H1 (cell line): ENCODE results near the gene PPP2R2D. TPM values are rescaled to one million over a fixed set of nuclear protein-coding genes. Genes with fewer than 3 reads are reported as not detected.

Source experiments
- CTCF ChIA-PET: fragments of 300-600 bp; sonication (Branson Sonifier 250); formaldehyde crosslinking; loops from one replicate; lab custom pipeline; 2021; ENCODE audit not compliant: partially characterized antibody; lab: Charles Lee
- POLR2A ChIA-PET: fragments of 300-600 bp; sonication (Branson Sonifier 250); formaldehyde crosslinking; loops from one replicate; lab custom pipeline; 2021; ENCODE audit warnings: inconsistent platforms; ENCODE audit not compliant: partially characterized antibody; lab: Charles Lee
- DNase-seq, 2 experiments: peaks; one replicate each; pipeline versions ENCODE4 v3.0.0 to v3.0.0-alpha.2; 2010 to 2022; ENCODE audit warnings: low spot score in 2 of 2, low read depth in 1 of 2, mixed read lengths in 1 of 2
- FAIRE-seq: peaks from 2 replicates; lab custom pipeline; 2011; peaks lifted over from hg19 to GRCh38; lab: Jason Lieb, UNC
- H2AFZ ChIP-seq: 2 replicates; pipeline ENCODE4 v1.8.1; 2012; ENCODE audit warnings: low read length, inconsistent platforms
- H2AK5ac ChIP-seq: 2 replicates; pipeline ENCODE4 v1.6.1; 2013; ENCODE audit warnings: low read depth, low read length
- H2BK120ac ChIP-seq: replicated peaks from 2 replicates; pipeline ENCODE3; 2013; ENCODE audit warnings: low read depth, low read length, inconsistent platforms
- H2BK12ac ChIP-seq: 2 replicates; pipeline ENCODE4 v1.6.1; 2013; ENCODE audit warnings: low read depth, low read length
- H2BK15ac ChIP-seq: 2 replicates; pipeline ENCODE4 v1.6.1; 2013; ENCODE audit warnings: low read length
- H2BK20ac ChIP-seq: 2 replicates; pipeline ENCODE4 v1.6.1; 2013; ENCODE audit warnings: low read length
- H2BK5ac ChIP-seq: 2 replicates; pipeline ENCODE4 v1.6.1; 2013; ENCODE audit warnings: low read depth, low read length
- H3K14ac ChIP-seq: 2 replicates; pipeline ENCODE4 v1.6.1; 2013; ENCODE audit warnings: inconsistent platforms; ENCODE audit not compliant: insufficient read length
- H3K18ac ChIP-seq: 2 replicates; pipeline ENCODE4 v1.6.1; 2013; ENCODE audit warnings: low read length; ENCODE audit errors: extremely low read depth
- H3K23ac ChIP-seq: 2 replicates; pipeline ENCODE4 v1.6.1; 2013; ENCODE audit warnings: inconsistent platforms; ENCODE audit not compliant: insufficient read length
- H3K23me2 ChIP-seq: 2 replicates; pipeline ENCODE4 v1.6.1; 2013; ENCODE audit warnings: low read depth, low read length
- H3K27ac ChIP-seq: 2 replicates; pipeline ENCODE4 v1.6.1; 2011; ENCODE audit warnings: low read depth, low read length, inconsistent platforms
- H3K27me3 ChIP-seq, 4 experiments: replicated peaks in 1 of 4; 1 replicate in 1 of 4; 2 replicates in 3 of 4; pipeline versions ENCODE4 v1.6.1 to v1.8.1; 2011 to 2013; ENCODE audit warnings: low read length in 3 of 4, mild to moderate bottlenecking in 3 of 4, inconsistent platforms in 2 of 4, mixed read lengths in 2 of 4, moderate library complexity in 1 of 4; ENCODE audit not compliant: control insufficient read depth in 3 of 4, insufficient read depth in 3 of 4; ENCODE audit errors: extremely low read depth in 1 of 4
- H3K36me3 ChIP-seq, 4 experiments: 2 replicates each; pipeline versions ENCODE4 v1.6.1 to v1.8.1; 2011 to 2013; ENCODE audit warnings: mild to moderate bottlenecking in 4 of 4, low read length in 3 of 4, moderate library complexity in 2 of 4, control low read depth in 1 of 4, inconsistent platforms in 1 of 4; ENCODE audit not compliant: insufficient read depth in 4 of 4, control insufficient read depth in 2 of 4
- H3K4ac ChIP-seq: replicated peaks from 2 replicates; pipeline ENCODE3; 2013; ENCODE audit warnings: low read length, low read depth, mixed read lengths, inconsistent platforms; ENCODE audit not compliant: insufficient read length
- H3K4me1 ChIP-seq, 4 experiments: replicated peaks in 1 of 4; 1 replicate in 1 of 4; 2 replicates in 3 of 4; pipeline versions ENCODE4 v1.6.1 to v1.8.1; 2011 to 2013; ENCODE audit warnings: low read length in 3 of 4, inconsistent platforms in 2 of 4, mixed read lengths in 1 of 4; ENCODE audit not compliant: insufficient read depth in 4 of 4, control insufficient read depth in 3 of 4
- H3K4me2 ChIP-seq, 2 experiments: 2 replicates each; pipeline versions ENCODE4 v1.6.1 to v1.8.1; 2011 to 2013; ENCODE audit warnings: low read depth in 2 of 2, low read length in 2 of 2, control low read depth in 1 of 2, inconsistent platforms in 1 of 2, mild to moderate bottlenecking in 1 of 2; ENCODE audit not compliant: insufficient read depth in 1 of 2
- H3K4me3 ChIP-seq, 4 experiments: fragments of 200-600, 300-600 bp in 1 of 4; sonication (generic), shearing (Covaris generic), sonication (Bioruptor Twin) in 1 of 4; 2 replicates each; pipeline versions ENCODE4 v1.5.1 to v1.8.1; 2011 to 2016; ENCODE audit warnings: low read length in 4 of 4, low read depth in 3 of 4, control low read depth in 2 of 4, inconsistent platforms in 2 of 4, mild to moderate bottlenecking in 2 of 4, mixed read lengths in 1 of 4, moderate library complexity in 1 of 4; ENCODE audit not compliant: insufficient read depth in 2 of 4; ENCODE audit errors: extremely low read depth in 1 of 4
- H3K56ac ChIP-seq: replicated peaks from 2 replicates; pipeline ENCODE3; 2013; ENCODE audit warnings: low read depth, mild to moderate bottlenecking, mixed read lengths, low read length, inconsistent platforms; ENCODE audit not compliant: insufficient read length
- H3K79me1 ChIP-seq: 2 replicates; pipeline ENCODE4 v1.6.1; 2013; ENCODE audit warnings: low read depth, low read length, control low read depth
- H3K79me2 ChIP-seq, 2 experiments: 2 replicates each; pipeline versions ENCODE4 v1.6.1 to v1.8.1; 2012 to 2013; ENCODE audit warnings: low read length in 2 of 2, mild to moderate bottlenecking in 2 of 2, inconsistent platforms in 1 of 2; ENCODE audit not compliant: insufficient read depth in 2 of 2, control insufficient read depth in 1 of 2
- H3K9ac ChIP-seq, 4 experiments: replicated peaks in 1 of 4; 1 replicate in 1 of 4; 2 replicates in 3 of 4; pipeline versions ENCODE4 v1.6.1 to v1.8.1; 2011 to 2013; ENCODE audit warnings: low read depth in 3 of 4, low read length in 3 of 4, control low read depth in 2 of 4, mild to moderate bottlenecking in 2 of 4, moderate library complexity in 2 of 4, inconsistent platforms in 1 of 4; ENCODE audit errors: extremely low read depth in 1 of 4
- H3K9me3 ChIP-seq, 2 experiments: 2 replicates each; pipeline versions ENCODE4 v1.6.1 to v1.8.1; 2012 to 2013; ENCODE audit warnings: mild to moderate bottlenecking in 2 of 2, moderate library complexity in 2 of 2, control low read depth in 1 of 2, inconsistent platforms in 1 of 2, low read depth in 1 of 2, low read length in 1 of 2, mixed read lengths in 1 of 2; ENCODE audit not compliant: insufficient read depth in 2 of 2
- H4K20me1 ChIP-seq, 2 experiments: replicated peaks in 1 of 2; 2 replicates each; pipeline versions ENCODE3 to v1.8.1; 2011 to 2013; ENCODE audit warnings: inconsistent platforms in 2 of 2, low read length in 2 of 2, mild to moderate bottlenecking in 1 of 2; ENCODE audit not compliant: insufficient read depth in 2 of 2, control insufficient read depth in 1 of 2
- H4K5ac ChIP-seq: 2 replicates; pipeline ENCODE4 v1.6.1; 2013; ENCODE audit warnings: low read length, low read depth, mixed read lengths, inconsistent platforms; ENCODE audit not compliant: insufficient read length
- H4K8ac ChIP-seq: 2 replicates; pipeline ENCODE4 v1.8.0; 2013; ENCODE audit warnings: mild to moderate bottlenecking, moderate library complexity, low read length, inconsistent platforms; ENCODE audit not compliant: insufficient read depth; ENCODE audit errors: extremely low read depth
- H4K91ac ChIP-seq: replicated peaks from 2 replicates; pipeline ENCODE3; 2013; ENCODE audit warnings: low read length, mixed read lengths, inconsistent platforms; ENCODE audit not compliant: insufficient read length
- POLR2A ChIP-seq, 2 experiments: IDR thresholded peaks; 1 replicate in 1 of 2; 2 replicates in 1 of 2; pipeline ENCODE4 v1.6.1; 2011; ENCODE audit warnings: low read depth in 2 of 2, low read length in 2 of 2, mild to moderate bottlenecking in 2 of 2; ENCODE audit errors: control extremely low read depth in 1 of 2
- RBBP5 ChIP-seq: IDR thresholded peaks from 2 replicates; pipeline ENCODE4 v1.7.1; 2012; ENCODE audit warnings: low read depth, mild to moderate bottlenecking, inconsistent platforms, low read length, moderate library complexity, borderline replicate concordance
- SIRT6 ChIP-seq: IDR thresholded peaks from one replicate; pipeline ENCODE4 v1.7.1; 2012; ENCODE audit warnings: low read length, inconsistent platforms
- WGBS, 2 experiments: shearing (Covaris generic) in 1 of 2; methylation state at CpG; one replicate each; pipeline versions ENCODE4 v1.1.6 to v1.1.7; 2013 to 2015; ENCODE audit warnings: low lambda C conversion rate in 2 of 2, mixed read lengths in 2 of 2, inconsistent platforms in 1 of 2, low coverage in 1 of 2, missing lambda C conversion rate in 1 of 2; ENCODE audit not compliant: insufficient replicate concordance in 2 of 2, insufficient coverage in 1 of 2, insufficient read length in 1 of 2; ENCODE audit errors: extremely low coverage in 1 of 2, missing lambda C conversion rate in 1 of 2; 5-methylcytosine and 5-hydroxymethylcytosine counted together
- polyA plus RNA-seq, 7 experiments: library from polyadenylated mRNA; depleted of rRNA in 3 of 7; stranded (reverse) in 5 of 7; unstranded in 2 of 7; fragments of >200 nt in 5 of 7; fragments of 200-250 nt in 2 of 7; gene quantifications; 1 replicate in 5 of 7; 2 replicates in 1 of 7; 4 replicates in 1 of 7; pipeline versions ENCODE4 v1.2.1 to v1.2.3, GENCODE V29; 2011 to 2013; ENCODE audit warnings: missing spikeins in 2 of 7, mixed read lengths in 2 of 7
- total RNA-seq: library from RNA; stranded (reverse); fragmentation: NEBNext Ultra II Directional; extraction: Animal tissue kit (Norgen Biotek cat#: 25700); gene quantifications from 2 replicates; pipeline ENCODE4 v1.2.1, GENCODE V29; 2021

The PPP2R2D gene
- total and polyA plus RNA-seq, 2 of the 8 experiments (the other 6 are each of a cell fraction or from before 2014, with no cell fraction given), result 25.4 to 32.8 TPM

DNA sequence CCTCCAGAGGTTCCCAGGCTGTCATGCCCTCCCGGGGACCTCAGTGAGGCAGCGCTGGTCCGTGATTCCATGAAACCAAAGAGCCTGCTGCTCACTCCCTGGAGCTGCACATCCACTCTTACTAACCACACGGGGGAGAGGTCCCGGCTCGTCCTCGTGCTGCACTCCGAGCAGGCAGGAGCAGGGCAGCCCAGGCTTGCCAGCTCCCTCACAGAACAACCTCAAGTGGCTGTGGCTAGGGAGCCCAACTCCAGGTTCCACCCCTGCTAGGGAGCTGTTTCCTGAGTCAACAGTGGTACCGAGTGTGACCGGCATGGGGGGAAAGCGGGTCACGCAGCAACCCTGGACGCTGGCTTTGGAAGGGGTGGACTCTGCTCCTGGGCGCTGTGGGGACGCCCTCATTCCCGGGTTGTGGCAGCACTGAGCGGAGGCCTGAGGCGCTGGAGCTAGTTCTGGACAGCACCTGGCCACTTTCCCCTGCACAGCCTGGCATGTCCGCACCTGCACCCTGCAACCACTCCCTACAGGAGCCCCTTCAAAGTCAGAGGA is 27.9 kb upstream of the PPP2R2D start:
- TF ChIP-seq POLR2A (IDR thresholded peaks at IDR 0.05; ENCODE audit: control extremely low read depth in 1 of 2, low read depth in 2 of 2, low read length in 2 of 2) (no peak), SIRT6 (no peak), RBBP5 (no peak)
- DNase-seq (no peak), FAIRE-seq (no peak)
- Histone ChIP-seq H3K9ac (no peak overlapping the region), H4K8ac (peak overlapping the region; percentile 63; the same call in 1 of the 2 replicates), H2AK5ac (no peak overlapping the region), H3K23me2 (no peaks in the 10 kb centered on the region), H4K20me1 (no peaks in the 10 kb centered on the region), H3K79me2 (no peaks in the 10 kb centered on the region), H3K4me2 (no peak overlapping the region), H2BK20ac (no peak overlapping the region), H2BK120ac (no peak overlapping the region), H3K9me3 (no peaks in the 10 kb centered on the region; a peak in 1 of 4 replicates), H3K14ac (no peak overlapping the region), H2BK15ac (no peak overlapping the region), H4K91ac (peak overlapping the region; percentile 15), H2BK12ac (peak overlapping the region; percentile 14; the same call in 1 of the 2 replicates), H3K36me3 (no peaks in the 10 kb centered on the region), H3K27me3 (no peaks in the 10 kb centered on the region; a peak in 1 of 7 replicates), H3K27ac (no peak overlapping the region), H2BK5ac (no peak overlapping the region), H2AFZ (no peak overlapping the region), H3K4me1 (peaks cover 0 to 3% (median 0%) of the 10 kb centered on the region in 4 experiments; a peak in 2 of 7 replicates), H3K18ac (no peak overlapping the region; the same call in 1 of the 2 replicates), H3K4me3 (no peak overlapping the region), H3K79me1 (no peaks in the 10 kb centered on the region), H3K56ac (no peak overlapping the region), H4K5ac (no peak overlapping the region), H3K23ac (no peak overlapping the region), H3K4ac (no peak overlapping the region)
- ChIA-PET CTCF (interaction anchor here (0.6 to 3.8 kb wide), 17 partner anchors 13 to 655 kb away, joined by 3 to 21 read pairs (median 5); no protein-coding TSS in a partner anchor), POLR2A (interaction anchor here (1.0 to 1.3 kb wide), 2 partner anchors 28 to 179 kb away, joined by 3 to 4 read pairs; partner anchors contain the start of gene PPP2R2D)
- 85% methylated on average over 16 of the region's 19 CpGs; no CpG with 5 or more reads in 1 of the 2 experiments for WGBS, 2 experiments
